ENCODE data around the gene NISCH.

The NISCH gene

GRCh38 chr3:52434491-52435115 is 20.8 kb upstream of the NISCH start:
- H3K9me2 ChIP-seq (replicated peaks; ENCODE audit: low read depth, low read length): no peaks in the 10 kb centered on the region
- no peak overlapping the region for H3K4me2 ChIP-seq (ENCODE audit: low read depth, low read length, poor library complexity, severe bottlenecking)
- H3K9me3 ChIP-seq (ENCODE audit: insufficient read depth, low read depth, low read length): no peaks in the 10 kb centered on the region
- TF ChIP-seq EZH2phosphoT487 (IDR thresholded peaks at IDR 0.05; ENCODE audit: borderline replicate concordance): no peak
- no peak for TF ChIP-seq CTCF (conservative IDR thresholded peaks at IDR 0.05; ENCODE audit: low read length)
- no peaks in the 10 kb centered on the region for H3K4me1 ChIP-seq (ENCODE audit: insufficient read depth, low read length, poor library complexity, severe bottlenecking)
- H3F3A ChIP-seq (ENCODE audit: low read depth): no peaks in the 10 kb centered on the region
- H3K4me3 ChIP-seq (ENCODE audit: low read length, poor library complexity, severe bottlenecking): no peak overlapping the region
- no peak overlapping the region for H3K9ac ChIP-seq (ENCODE audit: low read depth, low read length, poor library complexity, severe bottlenecking)
- no peaks in the 10 kb centered on the region for H4K20me1 ChIP-seq (ENCODE audit: insufficient read depth, low read length, poor library complexity, severe bottlenecking)
- H3K27me3 ChIP-seq (ENCODE audit: insufficient read depth, low read length, poor library complexity, severe bottlenecking): no peaks in the 10 kb centered on the region
- H3K79me2 ChIP-seq (ENCODE audit: insufficient read depth, low read length): no peaks in the 10 kb centered on the region
- no peaks in the 10 kb centered on the region for H3K36me3 ChIP-seq (ENCODE audit: insufficient read depth, low read length)
- no peak overlapping the region for H2AFZ ChIP-seq (ENCODE audit: low read length)

- Histone ChIP-seq H3K79me2 (ENCODE audit: insufficient read depth, low read length) (no peaks in the 10 kb centered on the region), H3K4me3 (ENCODE audit: low read length, poor library complexity, severe bottlenecking) (no peak overlapping the region), H3K4me1 (ENCODE audit: insufficient read depth, low read length, poor library complexity, severe bottlenecking) (no peaks in the 10 kb centered on the region), H4K20me1 (ENCODE audit: insufficient read depth, low read length, poor library complexity, severe bottlenecking) (no peaks in the 10 kb centered on the region), H3K36me3 (ENCODE audit: insufficient read depth, low read length) (no peaks in the 10 kb centered on the region), H3K4me2 (ENCODE audit: low read depth, low read length, poor library complexity, severe bottlenecking) (no peak overlapping the region), H3K9me2 (replicated peaks; ENCODE audit: low read depth, low read length) (no peaks in the 10 kb centered on the region), H2AFZ (ENCODE audit: low read length) (no peak overlapping the region), H3K9ac (ENCODE audit: low read depth, low read length, poor library complexity, severe bottlenecking) (no peak overlapping the region), H3K9me3 (ENCODE audit: insufficient read depth, low read depth, low read length) (no peaks in the 10 kb centered on the region), H3K27me3 (ENCODE audit: insufficient read depth, low read length, poor library complexity, severe bottlenecking) (no peaks in the 10 kb centered on the region), H3F3A (ENCODE audit: low read depth) (no peaks in the 10 kb centered on the region)
- TF ChIP-seq CTCF (conservative IDR thresholded peaks at IDR 0.05; ENCODE audit: low read length): no peak
- TF ChIP-seq EZH2phosphoT487 (IDR thresholded peaks at IDR 0.05; ENCODE audit: borderline replicate concordance): no peak
Observed at GRCh38 chr3:52435246-52436101, 19.9 kb upstream of the NISCH start.

- Histone ChIP-seq H3K9ac (ENCODE audit: low read depth, low read length, poor library complexity, severe bottlenecking) (no peak overlapping the region), H3K27me3 (ENCODE audit: insufficient read depth, low read length, poor library complexity, severe bottlenecking) (no peaks in the 10 kb centered on the region), H4K20me1 (ENCODE audit: insufficient read depth, low read length, poor library complexity, severe bottlenecking) (no peaks in the 10 kb centered on the region), H2AFZ (ENCODE audit: low read length) (no peak overlapping the region), H3K79me2 (ENCODE audit: insufficient read depth, low read length) (no peaks in the 10 kb centered on the region), H3F3A (ENCODE audit: low read depth) (no peaks in the 10 kb centered on the region), H3K36me3 (ENCODE audit: insufficient read depth, low read length) (no peaks in the 10 kb centered on the region), H3K4me3 (ENCODE audit: low read length, poor library complexity, severe bottlenecking) (no peak overlapping the region), H3K4me1 (ENCODE audit: insufficient read depth, low read length, poor library complexity, severe bottlenecking) (no peaks in the 10 kb centered on the region), H3K9me3 (ENCODE audit: insufficient read depth, low read depth, low read length) (no peaks in the 10 kb centered on the region), H3K9me2 (replicated peaks; ENCODE audit: low read depth, low read length) (no peaks in the 10 kb centered on the region), H3K4me2 (ENCODE audit: low read depth, low read length, poor library complexity, severe bottlenecking) (no peak overlapping the region)
- no peak for TF ChIP-seq EZH2phosphoT487 (IDR thresholded peaks at IDR 0.05; ENCODE audit: borderline replicate concordance)
- no peak for TF ChIP-seq CTCF (conservative IDR thresholded peaks at IDR 0.05; ENCODE audit: low read length)
Observed at GRCh38 chr3:52436500-52437149, 18.8 kb upstream of the NISCH start.
